K562 (cell line): Measurements from ENCODE around the gene SYNGR4. TPM values are rescaled to one million over a fixed set of nuclear protein-coding genes. Genes with fewer than 3 reads are reported as not detected.

Source experiments
- CHCHD3 ChIP-seq: fragments of 250-450 bp; sonication (Bioruptor Pico); IDR thresholded peaks from 2 replicates; pipeline ENCODE4 v2.1.2; 2022; ENCODE audit warnings: mild to moderate bottlenecking
- DIDO1 ChIP-seq: fragments of 450-650 bp; IDR thresholded peaks from 2 replicates; pipeline ENCODE4 v1.6.1; 2016; ENCODE audit warnings: low read depth, missing biosample characterization, missing genetic modification characterization
- E2F4 ChIP-seq: sonication (generic); formaldehyde crosslinking; IDR thresholded peaks from 2 replicates; pipeline ENCODE4 v1.8.0; 2022; ENCODE audit warnings: mild to moderate bottlenecking, low read depth, missing genetic modification reagents
- GATAD2B ChIP-seq: fragments of 450-650 bp; IDR thresholded peaks from 2 replicates; pipeline ENCODE4 v1.6.1; 2017; ENCODE audit warnings: mild to moderate bottlenecking, borderline replicate concordance
- MBD1 ChIP-seq: fragments of 250-450 bp; sonication (Bioruptor Pico); IDR thresholded peaks from 2 replicates; pipeline ENCODE4 v1.8.0; 2022; ENCODE audit warnings: inconsistent platforms
- NONO ChIP-seq, 2 experiments: fragments of 200-400 bp in 1 of 2; fragments of 450-650 bp in 1 of 2; formaldehyde crosslinking in 1 of 2; IDR thresholded peaks; 2 replicates each; pipeline ENCODE4 v1.6.1; 2017; ENCODE audit warnings: low read depth in 2 of 2, mild to moderate bottlenecking in 2 of 2, moderate library complexity in 2 of 2, low read length in 1 of 2
- PATZ1 ChIP-seq: fragments of 250-450 bp; sonication (Bioruptor Pico); IDR thresholded peaks from 2 replicates; pipeline ENCODE4 v1.5.0; 2020; ENCODE audit warnings: mild to moderate bottlenecking, borderline replicate concordance
- PHB ChIP-seq: fragments of 250-450 bp; sonication (Bioruptor Pico); IDR thresholded peaks from 2 replicates; pipeline ENCODE4 v1.5.0; 2021
- RBM39 ChIP-seq: fragments of 200-400 bp; formaldehyde crosslinking; optimal IDR thresholded peaks from 2 replicates; pipeline ENCODE3; 2018; ENCODE audit warnings: low read depth, low read length
- TEAD2 ChIP-seq: fragments of 450-650 bp; IDR thresholded peaks from 2 replicates; pipeline ENCODE4 v1.6.1; 2016; ENCODE audit warnings: missing genetic modification characterization, control low read depth, missing compliant biosample characterization
- TRIM25 ChIP-seq: fragments of 450-650 bp; IDR thresholded peaks from 2 replicates; pipeline ENCODE4 v1.7.0; 2016; ENCODE audit warnings: borderline replicate concordance
- TSC22D4 ChIP-seq: fragments of 450-650 bp; IDR thresholded peaks from 2 replicates; pipeline ENCODE4 v1.6.1; 2016; ENCODE audit warnings: missing genetic modification characterization, missing biosample characterization, control low read depth
- TSHZ1 ChIP-seq: fragments of 250-450 bp; sonication (Bioruptor Pico); IDR thresholded peaks from 2 replicates; pipeline ENCODE4 v1.4.0; 2020; ENCODE audit warnings: mild to moderate bottlenecking, moderate library complexity
- ZBTB12 ChIP-seq: fragments of 250-450 bp; sonication (Bioruptor Pico); IDR thresholded peaks from 2 replicates; pipeline ENCODE4 v1.4.0; 2020
- ZFX ChIP-seq: sonication (generic); formaldehyde crosslinking; IDR thresholded peaks from 2 replicates; pipeline ENCODE4 v1.8.0; 2022; ENCODE audit warnings: mild to moderate bottlenecking, missing genetic modification reagents, moderate library complexity
- ZNF589 ChIP-seq: fragments of 200-800 bp; sonication (Bioruptor generic); IDR thresholded peaks from 2 replicates; pipeline ENCODE4 v1.6.1; 2016; ENCODE audit warnings: low read depth, missing genetic modification characterization, missing compliant biosample characterization
- ZNF778 ChIP-seq: fragments of 450-650 bp; formaldehyde crosslinking; IDR thresholded peaks from 2 replicates; pipeline ENCODE4 v1.4.0; 2020; ENCODE audit warnings: mild to moderate bottlenecking, moderate library complexity
- ZSCAN29 ChIP-seq: fragments of 450-650 bp; IDR thresholded peaks from 2 replicates; pipeline ENCODE4 v1.6.1; 2017
- polyA plus RNA-seq, 8 experiments: library from polyadenylated mRNA; depleted of rRNA in 4 of 8; stranded (reverse) in 5 of 8; unstranded in 3 of 8; fragments of >200 nt; fragmentation: Nextera tagmentation in 2 of 8; fragmentation: Illumina TruSeq in 1 of 8; extraction: Ambion mirVana in 2 of 8; extraction: Trizol in 1 of 8; gene quantifications; 2 replicates each; pipeline versions ENCODE4 v1.2.1 to v1.2.3, GENCODE V29; 2011 to 2014; ENCODE audit warnings: inconsistent platforms in 1 of 8, missing spikeins in 1 of 8
- total RNA-seq, 7 experiments: library from RNA; depleted of rRNA in 6 of 7; stranded (reverse); fragments of >200 nt in 6 of 7; fragmentation: Illumina TruSeq in 2 of 7; extraction: Trizol in 2 of 7; gene quantifications; 2 replicates each; pipeline versions ENCODE4 v1.2.1 to v1.2.3, GENCODE V29; 2011 to 2021; ENCODE audit warnings: low replicate concordance in 1 of 7

Gene SYNGR4
- total and polyA plus RNA-seq, 9 of the 15 experiments (the other 6 are each of a cell fraction or from before 2014, with no cell fraction given), result 0.07 to 0.14 TPM; not detected in 7

GRCh38 chr19:48363500-48363809, 712 bp upstream of the SYNGR4 start (continued):
- TF ChIP-seq ZNF589 (CRISPR knock-in tag) (peak; percentile 81; the same call in 1 of the 2 replicates), ZNF778 (CRISPR knock-in tag) (no peak), MBD1 (CRISPR knock-in tag) (no peak), PATZ1 (CRISPR knock-in tag) (no peak), CHCHD3 (CRISPR knock-in tag) (no peak), GATAD2B (no peak), ZSCAN29 (0 out of 2 replicates have a peak, but pooled peaks have one; percentile 40), PHB (CRISPR knock-in tag) (peak; percentile 32; the same call in 1 of the 2 replicates), E2F4 (CRISPR knock-in tag) (0 out of 2 replicates have a peak, but pooled peaks have one; percentile 1), TSC22D4 (tag) (no peak), ZBTB12 (CRISPR knock-in tag) (no peak), DIDO1 (no peak), TSHZ1 (no peak), TRIM25 (peak; percentile 89; the same call in 1 of the 2 replicates), ZFX (CRISPR knock-in tag) (peak; percentile 49; the same call in 1 of the 2 replicates), RBM39 (no peak), TEAD2 (tag) (no peak), NONO (IDR thresholded peaks at IDR 0.05; ENCODE audit: low read depth in 2 of 2, low read length in 1 of 2) (no peak)
